ENCODE results near the gene CFAP73.

Gene CFAP73

DNA sequence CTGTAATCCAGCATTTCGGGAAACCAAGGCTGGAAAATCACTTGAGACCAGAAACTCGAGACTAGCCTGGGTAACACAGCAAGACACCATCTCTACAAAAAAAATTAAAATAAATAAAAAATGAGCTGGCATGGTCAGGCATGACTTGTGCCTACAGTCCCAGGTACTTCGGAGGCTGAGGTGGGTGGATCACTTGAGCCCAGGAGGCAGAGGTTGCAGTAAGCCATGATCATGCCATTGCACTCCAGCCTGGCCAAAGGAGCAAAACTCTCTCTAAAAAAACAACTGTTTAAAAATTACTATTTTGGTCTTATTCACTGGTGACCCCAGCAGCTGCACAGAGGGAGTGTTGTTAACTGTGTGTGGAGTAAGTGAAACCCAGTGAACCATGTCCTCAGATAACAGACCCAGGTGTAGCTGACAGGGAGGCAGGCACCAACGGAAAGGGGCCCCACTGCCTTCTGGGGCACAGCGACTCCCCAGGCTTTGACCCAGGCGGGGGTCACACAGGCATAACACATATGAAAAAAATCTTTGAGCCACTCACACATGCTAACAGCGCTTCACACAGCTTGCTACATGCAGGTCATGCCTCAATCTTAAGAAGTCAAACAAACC lies 23.7 kb downstream of the CFAP73 start:
- no peak overlapping the region; the same call in 1 of the 2 replicates for H3K4me3 ChIP-seq (ENCODE audit: low read length)
- no peak for TF ChIP-seq ZNF274 (IDR thresholded peaks at IDR 0.05; ENCODE audit: low read depth, low read length)

DNA sequence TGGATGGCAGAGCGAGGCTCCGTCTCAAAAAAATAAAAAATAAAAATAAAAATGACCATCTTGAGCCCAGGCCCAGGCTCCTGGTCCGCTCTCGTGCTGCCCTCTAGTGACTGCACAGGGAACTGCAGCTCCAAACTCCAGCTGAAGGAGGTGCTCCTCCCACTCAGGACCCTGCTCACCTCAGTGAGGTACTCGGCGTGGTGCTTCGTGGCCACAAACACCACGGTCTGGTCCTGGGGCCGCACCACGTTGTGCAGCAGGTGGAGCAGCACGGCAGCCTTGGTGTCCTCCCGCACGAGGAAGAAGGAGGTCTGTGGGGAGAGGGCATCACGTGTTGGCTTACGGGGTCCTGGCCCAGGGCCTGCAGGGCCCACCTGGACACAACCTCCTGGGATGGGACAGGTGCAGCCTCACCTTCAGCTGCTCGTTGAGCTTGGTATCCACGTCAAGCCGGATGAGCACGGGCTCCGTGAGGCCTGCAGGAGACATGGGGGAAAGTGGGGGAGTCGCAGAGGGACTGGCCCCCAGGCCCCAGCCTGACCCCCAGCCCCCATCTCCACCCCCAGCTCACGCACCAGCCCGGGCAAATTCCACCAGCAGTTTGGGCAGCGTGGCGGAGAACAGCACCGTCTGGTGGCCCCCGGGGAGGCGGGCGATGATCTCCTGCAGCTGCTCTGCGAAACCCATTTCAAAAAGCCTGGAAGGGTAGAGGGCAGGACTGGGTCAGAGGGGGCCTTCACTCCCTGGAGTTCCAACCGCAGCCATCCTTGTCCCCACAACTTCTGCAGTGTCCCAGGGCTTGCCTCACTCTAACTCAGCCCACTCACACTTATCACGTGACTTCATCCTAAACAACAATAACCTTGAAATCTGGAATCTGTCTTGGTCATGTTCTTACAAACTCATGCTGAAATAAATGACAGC lies 25.2 kb downstream of the CFAP73 start:
- no peak overlapping the region for H3K4me3 ChIP-seq (ENCODE audit: low read length)
- TF ChIP-seq ZNF274 (IDR thresholded peaks at IDR 0.05; ENCODE audit: low read depth, low read length) = no peak

DNA sequence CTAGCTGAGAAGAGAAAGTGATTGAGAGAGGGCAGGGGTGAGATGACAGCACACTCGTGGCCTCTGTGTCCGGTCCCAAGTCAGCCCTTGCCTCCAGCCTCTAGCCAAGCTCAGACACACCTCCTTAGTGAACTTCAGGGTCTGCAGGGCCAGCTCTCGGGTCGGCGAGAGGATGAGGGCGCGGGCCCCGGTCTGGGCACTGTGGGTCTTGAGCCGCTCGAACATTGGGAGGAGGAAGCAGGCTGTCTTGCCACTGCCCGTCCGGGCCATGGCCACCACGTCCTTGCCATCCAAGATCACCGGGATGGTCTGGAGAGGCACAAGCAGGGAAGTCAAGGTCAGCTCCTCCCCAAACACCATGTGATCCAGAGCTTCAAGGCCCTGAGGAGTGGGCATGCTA lies 29.5 kb downstream of the CFAP73 start:
- no peak for TF ChIP-seq ZNF274 (IDR thresholded peaks at IDR 0.05; ENCODE audit: low read depth, low read length)

DNA sequence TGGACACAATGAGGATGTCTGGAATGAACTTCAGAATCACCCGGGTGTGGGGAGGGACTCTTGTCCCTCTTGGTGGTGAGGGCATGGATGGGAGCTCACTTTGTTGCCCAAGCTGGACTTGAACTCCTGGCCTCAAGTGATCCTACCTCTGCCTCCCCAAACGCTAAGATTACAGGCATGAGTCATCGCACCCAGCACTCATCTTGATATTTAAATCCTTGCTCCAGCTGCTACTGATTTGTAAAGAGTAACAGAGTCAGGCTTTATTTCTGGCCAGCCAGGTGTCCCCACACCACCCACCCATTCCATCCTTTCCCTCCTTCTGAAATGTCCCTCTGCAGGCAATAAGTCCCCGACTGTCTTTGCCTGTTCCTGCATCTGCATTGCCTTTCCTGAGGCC lies 30.8 kb downstream of the CFAP73 start:
- no peak for TF ChIP-seq ZNF274 (IDR thresholded peaks at IDR 0.05; ENCODE audit: low read depth, low read length)
- no peak overlapping the region for H3K4me3 ChIP-seq (ENCODE audit: low read length)

More for the DNA sequence above, 29.5 kb downstream of the CFAP73 start:
- no peak overlapping the region for H3K4me3 ChIP-seq (ENCODE audit: low read length)

DNA sequence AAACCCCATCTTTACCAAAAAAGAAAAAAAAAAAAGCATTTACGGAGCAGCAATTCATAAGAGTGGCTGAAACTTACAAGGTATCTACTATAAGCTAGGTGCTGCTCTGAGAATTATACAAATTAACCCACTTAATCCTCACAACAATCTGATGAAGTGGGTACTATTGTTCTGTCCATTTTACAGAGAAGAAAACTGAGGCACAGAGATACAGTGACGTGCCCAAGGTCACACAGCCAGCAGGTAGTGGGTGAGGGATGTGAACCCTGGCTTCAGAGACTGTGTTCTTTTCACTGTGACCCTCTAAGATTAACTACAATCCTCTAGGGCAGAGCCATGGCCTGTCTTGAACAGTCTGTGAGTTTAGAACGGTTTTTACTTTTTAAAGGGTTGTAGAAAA lies 32.5 kb downstream of the CFAP73 start:
- H3K4me3 ChIP-seq (ENCODE audit: low read length) = no peak overlapping the region
- TF ChIP-seq ZNF274 (IDR thresholded peaks at IDR 0.05; ENCODE audit: low read depth, low read length) = no peak

DNA sequence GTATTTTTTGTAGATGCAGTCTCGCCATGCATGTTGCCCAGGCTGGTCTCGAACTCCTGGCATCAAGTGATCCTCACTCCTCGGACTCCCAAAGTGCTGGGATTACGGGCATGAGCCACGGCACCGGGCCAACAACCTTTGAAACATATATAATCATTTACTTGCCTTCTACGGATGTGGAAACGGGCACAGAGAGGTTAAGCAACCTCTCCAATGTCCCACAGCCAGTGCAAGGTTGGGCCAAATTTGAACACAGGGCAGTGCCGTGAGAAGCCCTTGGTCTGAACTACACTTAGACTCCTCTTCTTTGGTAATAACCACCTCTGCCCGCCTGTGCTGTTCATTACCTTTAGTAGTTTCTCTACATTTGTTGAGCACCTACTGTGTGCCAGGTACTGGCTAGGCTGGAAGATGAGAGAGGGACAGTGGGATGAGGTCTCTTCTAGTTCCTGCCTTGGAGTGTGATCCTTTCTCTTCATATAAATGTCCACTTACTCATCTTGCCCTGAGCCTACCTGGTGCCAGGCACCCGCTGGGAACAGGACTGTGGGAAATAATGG lies 33.6 kb downstream of the CFAP73 start:
- no peak overlapping the region; the same call in 1 of the 2 replicates for H3K4me3 ChIP-seq (ENCODE audit: low read length)
- no peak for TF ChIP-seq ZNF274 (IDR thresholded peaks at IDR 0.05; ENCODE audit: low read depth, low read length)

DNA sequence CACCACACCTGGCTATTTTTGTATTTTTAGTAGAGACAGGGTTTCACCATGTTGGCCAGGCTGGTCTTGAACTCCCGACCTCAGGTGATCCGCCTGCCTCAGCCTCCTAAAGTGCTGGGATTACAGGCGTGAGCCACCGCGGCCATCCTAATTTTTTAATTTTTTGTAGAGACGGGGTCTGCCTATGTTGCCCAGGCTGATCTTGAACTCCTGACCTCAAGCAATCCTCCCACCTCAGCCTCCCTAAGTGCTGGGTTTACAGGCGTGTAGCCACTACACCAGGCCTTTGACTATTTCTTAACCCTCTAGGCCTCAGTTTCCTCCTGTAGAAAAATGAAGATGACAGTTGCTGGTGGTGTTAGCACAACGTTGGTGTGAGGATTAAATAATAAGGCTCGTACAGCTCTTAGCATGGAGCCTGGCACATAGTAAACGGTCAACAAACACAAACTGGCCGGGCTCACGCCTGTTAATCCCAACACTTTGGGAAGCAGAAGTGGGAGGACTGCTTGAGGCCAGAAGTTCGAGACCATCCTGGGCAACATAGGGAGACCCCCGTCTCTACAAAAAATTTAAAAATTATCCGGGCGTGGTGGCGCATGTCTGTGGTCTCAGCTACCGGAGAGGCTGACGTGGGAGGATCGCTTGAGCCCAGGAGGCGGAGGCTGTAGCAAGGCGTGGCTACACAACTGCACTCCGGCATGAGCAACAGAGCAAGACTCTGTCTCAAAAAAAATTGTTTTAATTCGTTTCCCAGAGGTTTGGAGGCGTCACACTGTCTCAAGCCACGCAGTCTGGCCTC lies 34.8 kb downstream of the CFAP73 start:
- peak overlapping the region; percentile 74 for H3K4me3 ChIP-seq (ENCODE audit: low read length)
- no peak for TF ChIP-seq ZNF274 (IDR thresholded peaks at IDR 0.05; ENCODE audit: low read depth, low read length)

DNA sequence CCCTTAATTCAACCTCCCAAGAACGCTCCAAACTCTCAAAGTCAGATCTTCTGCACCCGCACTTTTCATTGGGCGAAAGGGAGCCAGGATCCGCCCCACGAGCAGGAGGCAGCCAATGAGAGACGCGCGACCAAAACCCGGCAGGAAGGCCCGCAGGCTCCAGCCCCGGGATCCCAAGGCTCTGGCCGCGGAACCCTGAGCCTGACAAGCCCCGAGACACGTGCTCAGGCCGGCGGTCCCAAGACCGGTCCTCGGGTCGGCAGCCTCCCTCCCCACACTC lies 35.3 kb downstream of the CFAP73 start:
- peak overlapping the region; percentile 74 for H3K4me3 ChIP-seq (ENCODE audit: low read length)
- TF ChIP-seq ZNF274 (IDR thresholded peaks at IDR 0.05; ENCODE audit: low read depth, low read length) = no peak

DNA sequence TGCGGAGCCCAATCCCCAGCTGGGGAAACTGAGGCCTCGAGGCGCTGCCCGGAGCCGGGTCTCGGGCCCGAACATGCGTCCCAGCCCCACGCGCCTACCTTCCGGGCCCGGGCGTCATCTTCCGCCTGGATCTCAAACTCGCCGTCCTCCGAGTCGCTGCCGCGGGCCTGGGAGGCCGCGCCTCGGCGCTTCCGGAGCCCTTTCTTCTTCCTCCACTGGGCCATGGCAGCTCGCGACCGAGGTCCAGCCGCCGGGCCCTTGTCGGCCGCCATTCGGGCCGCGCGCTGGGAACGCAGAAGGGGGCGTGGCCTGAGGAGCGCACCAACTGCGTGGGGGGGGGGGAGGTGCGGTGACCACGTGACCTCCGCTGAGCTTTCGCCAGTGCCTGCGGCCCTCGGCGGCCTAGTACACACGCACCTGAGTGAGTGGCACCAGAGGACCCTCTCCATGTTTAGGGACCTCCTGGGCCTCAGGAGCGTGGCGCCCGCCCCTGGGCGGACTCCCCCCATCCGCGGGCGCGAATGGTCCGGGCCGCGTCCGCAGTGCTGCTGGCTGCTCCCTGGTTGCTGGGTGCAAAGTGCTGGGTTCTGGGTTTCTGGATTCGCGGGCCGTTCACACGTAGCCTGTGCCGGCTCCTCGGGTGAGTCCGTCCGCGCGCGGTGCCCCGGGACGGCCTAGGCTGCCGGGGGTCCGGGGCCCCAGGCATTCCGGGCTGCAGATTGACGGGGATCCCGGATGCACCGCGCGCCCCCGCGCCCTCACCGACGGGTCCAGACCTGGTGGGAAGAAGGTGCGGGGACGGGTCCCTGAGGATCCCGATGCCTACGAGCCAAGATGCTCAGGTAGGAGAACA lies 35.9 kb downstream of the CFAP73 start, which contains the start of the genes DDX54 and RITA1:
DDX54 (minus strand) TSS at position 299 of the 853 bp plus-strand sequence; CDS start at position 272, 27 bp downstream.
RITA1 (plus strand) TSS at position 542 of the 853 bp plus-strand sequence. CDS start 1,026 bp downstream, outside the sequence.
- TF ChIP-seq ZNF274 (IDR thresholded peaks at IDR 0.05; ENCODE audit: low read depth, low read length) = no peak
- peak within 1 kb of the TSS; percentile 74 for H3K4me3 ChIP-seq (ENCODE audit: low read length)

DNA sequence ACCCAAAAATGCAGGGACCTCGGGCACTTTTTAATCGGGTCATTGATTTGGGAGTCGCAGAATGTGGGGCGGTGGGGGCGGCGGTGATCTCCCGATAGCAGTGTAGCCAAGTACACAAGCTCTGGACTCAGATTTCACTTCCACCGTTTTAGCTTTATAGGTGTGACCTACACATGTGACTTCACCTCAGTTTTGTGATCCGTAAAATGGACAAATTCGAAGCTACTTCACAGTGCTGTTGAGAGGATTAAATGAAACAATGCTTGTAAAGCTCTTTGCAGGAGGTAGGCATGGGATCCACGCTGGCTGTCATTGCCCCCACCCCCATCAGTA lies 36.5 kb downstream of the CFAP73 start:
- peak overlapping the region; percentile 74 for H3K4me3 ChIP-seq (ENCODE audit: low read length)

DNA sequence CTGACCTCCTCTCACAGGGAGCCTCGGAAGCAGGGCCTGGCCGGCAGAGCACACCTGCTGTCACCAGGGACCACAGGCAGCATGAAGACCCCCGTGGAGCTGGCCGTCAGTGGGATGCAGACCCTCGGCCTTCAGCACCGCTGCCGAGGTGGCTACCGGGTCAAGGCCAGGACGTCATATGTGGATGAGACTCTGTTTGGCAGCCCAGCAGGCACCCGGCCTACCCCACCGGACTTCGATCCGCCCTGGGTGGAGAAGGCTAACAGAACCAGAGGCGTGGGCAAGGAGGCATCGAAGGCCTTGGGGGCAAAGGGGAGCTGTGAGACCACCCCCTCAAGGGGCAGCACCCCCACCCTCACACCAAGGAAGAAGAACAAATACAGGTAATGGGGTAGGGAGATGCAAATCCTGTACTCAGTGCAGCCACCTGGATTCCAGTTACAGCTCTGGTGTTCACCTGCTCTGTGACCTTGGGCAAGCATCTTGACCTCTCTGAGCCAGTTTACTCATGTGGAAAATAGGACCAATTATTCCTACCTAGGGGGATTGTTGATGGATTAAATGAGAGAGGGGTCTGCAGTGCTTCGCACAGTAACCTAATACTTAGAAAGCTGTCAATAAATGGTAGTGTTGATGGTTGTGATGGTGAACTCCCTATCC lies 37.3 kb downstream of the CFAP73 start:
- H3K4me3 ChIP-seq (ENCODE audit: low read length) = peak overlapping the region; percentile 74; the same call in 1 of the 2 replicates
- TF ChIP-seq ZNF274 (IDR thresholded peaks at IDR 0.05; ENCODE audit: low read depth, low read length) = no peak

More for the DNA sequence above, 36.5 kb downstream of the CFAP73 start:
- no peak for TF ChIP-seq ZNF274 (IDR thresholded peaks at IDR 0.05; ENCODE audit: low read depth, low read length)

DNA sequence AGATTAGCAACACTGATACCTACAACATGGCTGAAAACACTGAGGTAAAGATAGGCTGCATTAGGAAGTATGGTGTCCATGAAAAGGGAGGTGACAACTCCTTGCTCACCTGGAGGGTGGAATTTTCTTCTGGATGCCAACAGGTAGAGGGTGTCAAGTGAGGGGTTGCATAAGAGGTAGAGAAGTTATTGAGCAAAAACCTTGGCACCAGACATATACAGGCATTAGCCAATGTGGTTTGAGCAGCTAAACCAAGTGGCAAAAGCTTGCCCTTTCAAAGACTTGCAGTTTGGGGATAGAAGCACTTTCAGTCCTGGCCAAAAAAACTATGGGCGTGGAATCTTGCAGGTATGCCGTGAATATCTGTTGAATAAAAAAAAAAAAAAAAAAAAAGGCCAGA lies 39.8 kb downstream of the CFAP73 start:
- no peak overlapping the region for H3K4me3 ChIP-seq (ENCODE audit: low read length)
- TF ChIP-seq ZNF274 (IDR thresholded peaks at IDR 0.05; ENCODE audit: low read depth, low read length) = no peak

DNA sequence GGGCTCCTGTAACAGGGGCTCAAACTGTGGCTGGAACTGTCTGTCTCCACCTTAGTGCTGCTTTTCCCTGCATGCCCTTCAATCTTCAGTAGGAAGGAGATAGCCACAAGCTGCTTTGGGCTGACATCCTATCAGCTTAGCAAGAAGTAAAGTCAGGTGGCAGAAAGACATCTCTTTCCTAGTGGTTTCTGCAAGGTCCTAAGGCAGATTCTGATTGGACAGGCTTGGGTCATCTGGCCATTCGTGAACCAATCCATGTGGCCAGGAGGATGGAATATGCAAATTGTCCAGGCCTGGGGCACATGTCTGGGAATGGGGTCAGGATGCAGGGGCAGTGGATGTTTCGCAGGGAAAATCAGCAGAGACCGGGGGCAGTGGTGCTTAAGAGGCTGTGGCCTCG lies 41.2 kb downstream of the CFAP73 start:
- TF ChIP-seq ZNF274 (IDR thresholded peaks at IDR 0.05; ENCODE audit: low read depth, low read length) = no peak
- H3K4me3 ChIP-seq (ENCODE audit: low read length) = no peak overlapping the region
